Measurements from ENCODE around the gene COPS7A.
"Not testable (repeated sequence)": the region's sequence is repeated elsewhere in the genome, so short reads cannot be mapped to it uniquely, and the experiment has no call there.

The COPS7A gene

DNA sequence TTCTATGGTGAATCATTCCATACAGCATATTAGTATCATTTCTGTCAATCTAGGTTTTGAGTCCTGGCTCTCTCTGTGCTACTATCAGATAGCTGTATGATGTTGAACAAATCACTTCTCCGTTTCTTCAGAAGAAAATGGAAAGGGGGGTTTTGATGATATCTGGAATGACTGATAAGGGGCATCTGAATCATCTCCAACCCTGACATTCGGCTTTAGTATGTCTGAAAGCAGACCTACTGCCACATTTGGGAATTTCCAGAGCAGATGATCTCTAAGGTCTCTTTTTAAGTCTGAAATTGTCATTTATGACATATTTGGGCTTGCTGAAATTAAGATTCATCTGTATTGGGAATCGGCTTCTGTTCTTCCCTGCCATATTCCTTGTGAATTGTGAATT, 19.0 kb downstream of the COPS7A start:
- DNase-seq = no peak
- intact Hi-C loops (cut with DNase I) = no loop called here

DNA sequence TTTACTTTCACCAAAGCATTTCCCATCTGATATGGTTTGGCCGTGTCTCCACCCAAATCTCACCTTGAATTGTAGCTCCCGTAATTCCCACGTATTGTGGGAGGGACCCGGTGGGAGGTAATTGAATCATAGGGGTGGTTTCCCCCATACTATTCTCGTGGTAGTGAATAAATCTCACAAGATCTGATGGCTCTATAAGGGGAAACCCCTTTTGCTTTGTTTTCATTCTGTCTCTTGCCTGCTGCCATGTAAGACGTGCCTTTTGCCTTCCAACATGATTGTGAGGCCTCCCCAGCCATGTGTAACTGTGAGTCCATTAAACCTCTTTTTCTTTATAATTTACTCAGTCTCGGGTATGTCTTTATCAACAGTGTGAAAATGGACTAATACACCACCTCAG, 19.5 kb downstream of the COPS7A start:
- intact Hi-C loops (cut with DNase I); DNase-seq: not testable (repeated sequence)

DNA sequence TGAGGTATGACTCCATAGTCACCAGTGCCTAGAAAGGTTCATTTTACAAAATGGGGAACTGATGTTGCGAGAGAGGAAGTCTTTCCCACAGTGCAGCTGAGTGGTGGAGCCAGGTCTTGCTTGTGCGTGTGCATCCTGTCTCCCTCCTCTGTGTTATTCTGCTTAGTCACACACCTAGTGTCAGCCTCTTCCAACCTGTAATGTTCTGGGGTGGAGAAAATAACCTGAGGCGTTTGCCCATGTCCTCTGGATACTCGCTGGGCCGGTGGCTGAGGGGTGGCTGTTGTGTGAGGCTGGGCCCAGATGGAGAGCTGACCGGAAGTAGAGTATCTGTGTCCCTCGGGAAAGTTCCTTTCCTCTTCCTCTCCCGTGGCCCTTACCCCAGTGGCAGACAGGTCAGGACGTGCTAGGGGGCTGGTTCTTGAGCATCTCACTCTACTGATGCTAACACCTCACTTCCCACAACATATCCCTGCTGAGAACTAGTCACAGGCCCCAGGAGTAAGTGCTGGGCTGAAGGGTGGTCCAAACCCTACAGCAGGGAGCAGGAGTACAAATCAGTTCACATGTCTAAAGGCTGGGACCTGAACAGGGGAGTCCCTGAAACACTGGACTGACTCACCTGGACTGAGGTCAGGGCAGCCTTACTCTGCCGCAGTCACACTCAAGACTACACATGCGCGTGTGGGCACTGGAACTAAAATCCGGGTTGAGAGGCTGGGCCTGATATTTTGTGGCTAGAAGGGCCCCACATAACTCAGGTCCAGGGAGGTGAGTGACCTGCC, 22.1 kb downstream of the COPS7A start:
- intact Hi-C loops (cut with DNase I) = no loop called here
- DNase-seq = peak in 3 of 42 donors; percentile 14 to 46 (median 34)

DNA sequence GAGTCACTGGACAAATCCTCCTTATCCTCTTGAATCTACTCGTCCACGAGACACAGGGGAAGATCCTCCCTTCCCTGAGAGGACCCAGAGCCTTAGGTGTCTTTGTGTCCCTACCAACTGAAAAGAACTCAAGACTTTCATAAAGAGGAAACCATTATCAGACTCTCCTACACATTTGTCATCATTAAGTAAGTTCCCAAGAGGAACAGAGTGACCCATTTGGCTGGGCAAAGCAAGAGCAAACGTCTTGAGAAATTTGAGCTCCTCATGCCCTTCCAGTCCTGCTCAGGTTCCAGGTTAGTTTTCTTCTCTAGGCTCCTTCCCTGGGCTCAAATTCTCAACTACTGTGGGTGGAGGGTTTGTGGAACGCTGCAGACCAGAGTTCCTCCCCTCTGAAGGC, 23.4 kb downstream of the COPS7A start:
- no peak for DNase-seq
- intact Hi-C loops (cut with DNase I) = no loop called here

DNA sequence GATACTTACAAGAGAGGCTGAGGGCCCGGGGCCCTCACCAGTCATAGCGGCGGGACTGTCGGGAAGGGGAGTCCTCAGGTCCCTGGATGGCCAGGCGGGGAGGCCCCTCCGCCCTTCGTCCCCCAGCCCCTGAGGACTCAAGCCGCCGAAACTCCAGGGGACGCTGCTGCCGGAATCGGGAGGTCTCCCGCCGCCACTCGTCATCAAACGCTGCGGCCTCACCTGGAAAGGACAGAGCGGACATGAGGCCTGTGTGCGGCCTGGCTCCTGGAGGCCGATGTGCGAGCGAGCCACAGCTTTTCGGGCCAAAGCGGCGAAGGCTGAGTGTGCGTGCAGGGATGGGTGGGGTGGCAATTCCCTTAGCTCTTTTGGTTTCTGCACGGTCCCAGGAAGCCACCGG, 24.9 kb downstream of the COPS7A start:
- DNase-seq = no peak
- intact Hi-C loops (cut with DNase I) = no loop called here

DNA sequence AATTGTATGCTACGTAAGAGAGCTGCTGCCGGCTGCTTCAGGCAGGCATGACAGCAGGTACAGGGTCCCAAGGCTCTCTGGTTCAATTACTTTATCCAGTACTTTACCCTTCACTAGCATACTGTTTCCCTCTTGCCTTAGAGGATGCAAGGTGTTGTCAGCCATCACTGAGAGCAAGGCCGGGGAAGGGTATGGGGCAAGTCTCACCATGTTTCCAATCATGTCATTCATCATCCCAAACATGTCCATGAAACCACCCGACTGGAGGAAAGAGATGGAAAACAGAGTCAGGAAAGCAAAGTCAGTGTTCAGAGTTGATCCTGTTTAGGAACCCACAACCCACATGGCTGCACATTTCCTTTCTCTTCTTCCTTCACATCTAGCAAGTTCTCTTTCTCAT, 26.7 kb downstream of the COPS7A start:
- intact Hi-C loops (cut with DNase I) = loop anchor here (5.0 kb wide), 1 partner anchor 77 kb away; the partner anchor contains the start of gene P3H3
- DNase-seq = no peak

DNA sequence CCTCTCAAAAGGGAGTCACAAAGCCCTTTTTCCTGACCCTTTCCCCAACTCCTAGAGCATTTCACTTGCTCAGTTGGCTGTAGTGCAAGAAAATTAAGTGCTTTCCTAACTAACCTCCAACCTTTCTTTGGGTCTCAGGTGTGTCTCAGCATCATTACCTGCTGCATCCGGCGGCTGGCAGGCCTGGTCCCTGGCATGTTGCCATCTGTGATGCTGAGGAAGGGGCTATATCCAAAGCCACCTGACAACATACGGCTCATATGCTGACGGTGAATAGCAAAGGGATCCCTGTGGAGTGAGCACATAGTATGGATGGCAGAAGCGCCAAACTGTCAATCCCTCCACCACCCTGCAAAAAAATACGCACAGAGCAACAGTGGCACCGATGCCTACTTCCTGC, 27.9 kb downstream of the COPS7A start:
- no peak for DNase-seq
- intact Hi-C loops (cut with DNase I) = loop anchor here (5.0 kb wide), 1 partner anchor 76 kb away; the partner anchor contains the start of gene P3H3

DNA sequence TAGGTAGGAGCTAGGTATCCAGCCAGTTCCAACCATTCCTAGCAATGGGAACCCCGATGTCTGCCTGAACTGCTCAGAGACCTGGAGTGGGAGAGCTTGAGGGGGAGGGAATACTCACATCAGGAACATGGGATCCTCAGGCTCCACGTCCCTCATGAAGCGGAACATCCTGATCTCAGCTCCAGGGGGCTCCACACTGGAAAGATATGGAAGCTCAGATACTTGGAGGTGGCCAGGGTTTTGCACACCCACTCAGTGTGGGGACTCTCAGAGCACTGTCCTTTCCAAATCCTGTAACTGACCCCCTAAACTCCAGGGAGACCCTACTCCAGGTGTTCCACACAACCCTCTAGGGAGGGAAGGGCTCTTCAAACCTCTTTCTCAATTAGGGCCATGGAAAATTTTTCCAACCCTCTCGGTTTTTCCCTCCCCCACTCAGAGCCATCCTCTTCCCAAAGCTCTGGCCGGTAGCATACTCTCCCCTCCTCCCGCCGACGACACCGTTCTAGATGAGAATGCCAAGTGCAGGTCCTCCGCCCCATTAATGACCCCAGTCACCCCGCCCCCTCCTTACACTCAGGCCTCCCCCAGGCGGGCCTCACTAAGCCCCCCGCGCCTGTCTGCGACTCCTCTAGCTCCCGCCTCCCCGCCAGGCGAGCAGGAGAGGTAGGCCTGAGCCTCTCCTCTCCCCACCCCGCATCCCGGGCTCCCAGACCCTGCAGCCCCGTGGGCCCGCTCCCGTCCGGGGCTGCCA, 28.5 kb downstream of the COPS7A start:
- intact Hi-C loops (cut with DNase I) = loop anchor here (5.0 kb wide), 1 partner anchor 75 kb away; the partner anchor contains the start of gene P3H3
- peak in 40 of 42 donors; percentile 21 to 87 (median 56) for DNase-seq

DNA sequence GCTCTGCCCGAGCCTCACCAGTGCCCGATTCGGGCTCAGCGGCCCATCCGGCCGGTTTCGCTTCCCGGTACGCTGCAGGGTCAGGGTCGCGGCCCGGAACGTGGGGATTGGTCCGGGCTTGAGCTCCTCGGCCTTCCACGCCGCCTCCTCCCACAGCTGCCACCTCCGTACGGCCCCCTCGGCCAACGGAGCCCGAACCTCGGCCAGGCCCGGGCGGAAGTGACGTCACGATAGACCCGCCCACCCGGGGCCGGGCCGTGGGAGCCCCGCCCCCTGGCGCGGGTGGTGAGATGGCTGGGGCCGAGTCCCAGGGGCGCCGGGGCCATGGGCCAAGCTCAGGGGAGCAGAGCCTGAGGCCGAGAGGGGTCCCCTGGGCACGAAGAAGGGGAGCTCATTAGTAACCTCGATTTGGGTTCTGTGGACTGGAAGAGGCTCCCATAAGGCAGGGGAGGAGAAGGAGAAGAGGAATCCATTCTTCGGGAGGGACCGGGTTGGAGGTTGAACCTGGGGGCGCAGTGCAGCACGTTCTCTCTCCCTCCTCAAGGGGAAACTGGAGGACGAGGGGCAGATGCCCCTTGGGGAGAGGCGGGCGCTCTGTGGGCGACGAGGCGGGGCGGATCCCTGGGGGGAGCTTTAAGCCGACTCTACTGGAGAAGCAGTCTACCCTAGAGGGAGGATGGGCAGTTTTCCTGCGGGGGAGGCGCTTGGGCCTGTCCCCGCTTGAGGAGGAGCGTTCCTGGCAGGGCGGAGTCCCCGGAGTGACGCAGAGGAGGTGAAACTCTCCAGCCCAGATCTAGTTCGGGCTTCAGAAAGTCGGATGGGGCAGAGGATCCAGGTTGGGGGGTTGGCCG, 29.3 kb downstream of the COPS7A start, which contains the start of gene MLF2:
TSS of gene MLF2 (minus strand) at position 221 of the 851 bp plus-strand sequence. CDS start 807 bp downstream, outside the sequence.
- intact Hi-C loops (cut with DNase I) = loop anchor here (1.0 to 5.0 kb wide), 2 partner anchors 26 to 74 kb away; partner anchors contain the start of gene P3H3
- peak; percentile 95 to 99 (median 97) for DNase-seq

DNA sequence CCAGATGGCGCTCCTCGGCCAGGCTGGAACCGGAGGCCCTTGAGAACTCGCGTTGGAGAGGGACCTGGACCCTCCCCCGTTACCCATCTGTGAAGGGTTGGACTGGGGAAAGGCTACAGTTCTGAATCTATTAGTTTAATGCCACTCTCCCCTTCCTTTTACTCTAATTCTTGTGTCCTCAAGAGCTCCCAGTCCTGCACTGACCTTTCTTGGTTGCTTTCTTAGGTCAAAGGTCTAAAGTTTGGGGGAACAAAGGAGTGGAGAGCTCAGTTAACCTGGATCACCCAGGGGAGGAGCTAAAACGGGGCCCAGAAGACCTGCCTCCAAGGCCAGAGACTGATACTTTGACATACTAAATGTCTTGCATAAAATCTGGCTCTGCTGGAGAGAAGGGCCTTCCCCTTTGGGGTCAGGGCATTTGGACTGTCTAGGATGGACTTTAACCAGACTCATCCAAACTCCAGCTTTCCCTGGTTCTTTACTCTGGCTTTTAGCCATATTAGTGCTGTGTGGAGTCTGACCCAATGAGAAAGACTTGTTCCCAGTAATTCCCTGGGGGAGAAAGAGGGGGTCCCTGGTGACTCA, 30.0 kb downstream of the COPS7A start:
- intact Hi-C loops (cut with DNase I) = loop anchor here (1.0 to 5.0 kb wide), 2 partner anchors 25 to 73 kb away; partner anchors contain the start of gene P3H3
- no peak for DNase-seq

DNA sequence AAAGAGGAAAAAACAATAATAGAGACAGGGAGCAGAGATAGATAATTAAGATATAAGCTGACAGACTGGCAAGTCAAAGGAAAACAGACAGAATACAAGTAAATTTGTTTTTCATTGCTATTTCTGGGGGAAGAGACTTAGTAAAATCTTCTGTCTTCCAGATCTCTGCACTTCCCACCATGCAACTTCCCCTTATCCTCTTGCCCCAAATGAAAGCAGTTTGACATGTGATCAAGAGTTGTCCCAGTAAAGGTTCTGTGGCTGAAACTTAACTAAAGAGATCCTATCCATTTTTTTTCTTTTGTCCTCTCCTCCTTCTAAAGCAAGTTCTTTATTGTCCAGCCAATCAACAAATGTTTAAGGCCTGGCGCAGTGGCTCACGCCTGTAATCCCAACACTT, 30.6 kb downstream of the COPS7A start:
- intact Hi-C loops (cut with DNase I) = loop anchor here (5.0 kb wide), 1 partner anchor 73 kb away; the partner anchor contains the start of gene P3H3
- DNase-seq = no peak

DNA sequence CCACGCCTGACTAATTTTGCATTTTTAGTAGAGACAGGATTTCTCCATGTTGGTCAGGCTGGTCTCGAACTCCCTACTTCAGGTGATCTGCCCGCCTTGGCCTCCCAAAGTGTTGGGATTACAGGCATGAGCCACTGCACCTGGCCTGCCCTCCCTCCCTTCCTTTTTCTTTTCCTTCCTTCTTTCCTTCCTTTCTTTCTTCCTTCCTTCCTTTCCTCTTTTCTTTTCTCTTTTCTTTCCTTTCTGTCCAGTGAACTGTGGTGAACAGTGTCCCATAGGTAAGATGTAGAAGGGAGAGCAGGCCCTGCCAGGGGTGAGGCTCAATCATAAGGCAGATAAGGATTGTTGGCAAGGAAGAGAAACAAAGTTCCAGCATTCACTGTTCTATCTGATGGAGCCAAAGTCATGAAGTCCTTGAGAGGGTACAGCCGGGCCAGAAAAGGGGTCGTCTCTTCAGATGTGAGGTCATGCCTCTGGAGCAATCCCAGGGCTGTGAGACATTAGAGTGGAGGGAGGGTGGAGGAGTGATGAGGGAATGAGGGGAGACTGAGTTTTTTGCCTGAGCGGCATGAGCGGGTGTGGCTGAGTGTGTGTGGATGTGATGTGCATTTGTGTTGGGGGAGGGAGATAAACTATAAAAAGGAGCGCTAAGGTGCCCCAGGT, 33.3 kb downstream of the COPS7A start:
- no peak for DNase-seq
- intact Hi-C loops (cut with DNase I) = no loop called here

DNA sequence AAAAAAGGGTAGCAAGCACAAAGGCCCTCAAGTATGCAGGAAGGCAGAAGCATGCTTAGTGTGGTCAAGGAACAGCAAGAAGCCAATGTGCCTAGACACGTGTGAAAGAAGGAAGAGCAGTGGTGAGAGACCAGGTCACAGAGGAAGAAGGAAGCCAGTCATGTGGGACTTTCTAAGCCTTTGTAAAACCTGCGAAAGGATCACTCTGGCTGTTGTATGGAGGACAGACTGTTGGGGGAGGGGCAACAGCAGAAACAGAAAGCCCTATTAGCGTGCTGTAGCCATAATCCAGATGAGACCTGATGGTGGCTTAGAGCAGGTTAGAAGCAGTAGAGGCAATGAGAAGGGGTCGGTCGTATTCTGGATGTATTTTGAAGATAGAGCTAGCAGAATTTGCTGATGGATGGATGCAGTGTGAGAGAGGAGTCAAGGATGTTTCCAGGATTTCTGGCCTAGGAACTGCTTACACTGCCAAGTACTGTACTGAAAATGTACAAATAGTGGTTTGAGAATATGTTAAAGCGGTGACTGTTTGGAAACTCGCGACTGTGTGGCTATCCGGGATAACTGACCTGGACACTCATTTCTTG, 34.8 kb downstream of the COPS7A start:
- intact Hi-C loops (cut with DNase I) = no loop called here
- DNase-seq = no peak

DNA sequence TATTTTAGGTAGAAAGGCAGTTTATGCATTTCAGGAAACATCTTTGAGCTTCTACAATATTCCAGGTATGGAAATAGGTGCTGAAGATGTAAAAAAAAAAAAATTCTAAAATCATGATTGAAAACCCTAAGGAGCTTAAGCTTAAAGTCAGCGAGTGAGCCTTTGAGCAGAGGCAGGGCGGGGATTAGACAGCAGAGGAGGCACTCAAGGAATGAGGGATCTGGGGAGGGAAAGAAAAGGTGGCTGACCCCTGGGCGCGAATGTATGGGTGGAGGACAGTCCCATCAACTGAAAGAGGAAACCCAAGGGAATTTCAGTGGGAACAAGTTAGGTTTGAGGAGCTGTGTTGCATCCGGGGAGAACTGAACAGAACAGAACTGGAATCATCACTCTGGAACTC, 35.9 kb downstream of the COPS7A start:
- intact Hi-C loops (cut with DNase I) = no loop called here
- DNase-seq = no peak

DNA sequence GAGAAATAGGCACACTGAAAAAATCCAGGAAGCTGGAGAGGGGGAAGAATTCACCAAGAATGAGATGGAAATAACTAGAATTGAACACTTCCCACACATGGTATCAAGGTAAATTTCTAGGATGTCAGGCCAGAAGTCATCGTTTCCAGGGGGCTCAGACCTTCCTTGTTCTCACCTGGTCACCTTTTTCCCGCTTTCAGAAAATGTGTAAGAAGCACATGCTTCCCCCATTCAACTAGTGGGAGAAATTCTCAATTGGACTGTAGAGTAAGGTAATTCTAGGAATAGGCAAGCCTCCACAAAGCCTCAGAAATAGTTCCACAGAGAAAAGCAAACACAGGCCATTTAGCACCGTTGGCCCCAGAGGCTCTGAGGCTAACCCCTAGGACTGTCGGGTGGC, 39.5 kb downstream of the COPS7A start:
- intact Hi-C loops (cut with DNase I) = no loop called here

DNA sequence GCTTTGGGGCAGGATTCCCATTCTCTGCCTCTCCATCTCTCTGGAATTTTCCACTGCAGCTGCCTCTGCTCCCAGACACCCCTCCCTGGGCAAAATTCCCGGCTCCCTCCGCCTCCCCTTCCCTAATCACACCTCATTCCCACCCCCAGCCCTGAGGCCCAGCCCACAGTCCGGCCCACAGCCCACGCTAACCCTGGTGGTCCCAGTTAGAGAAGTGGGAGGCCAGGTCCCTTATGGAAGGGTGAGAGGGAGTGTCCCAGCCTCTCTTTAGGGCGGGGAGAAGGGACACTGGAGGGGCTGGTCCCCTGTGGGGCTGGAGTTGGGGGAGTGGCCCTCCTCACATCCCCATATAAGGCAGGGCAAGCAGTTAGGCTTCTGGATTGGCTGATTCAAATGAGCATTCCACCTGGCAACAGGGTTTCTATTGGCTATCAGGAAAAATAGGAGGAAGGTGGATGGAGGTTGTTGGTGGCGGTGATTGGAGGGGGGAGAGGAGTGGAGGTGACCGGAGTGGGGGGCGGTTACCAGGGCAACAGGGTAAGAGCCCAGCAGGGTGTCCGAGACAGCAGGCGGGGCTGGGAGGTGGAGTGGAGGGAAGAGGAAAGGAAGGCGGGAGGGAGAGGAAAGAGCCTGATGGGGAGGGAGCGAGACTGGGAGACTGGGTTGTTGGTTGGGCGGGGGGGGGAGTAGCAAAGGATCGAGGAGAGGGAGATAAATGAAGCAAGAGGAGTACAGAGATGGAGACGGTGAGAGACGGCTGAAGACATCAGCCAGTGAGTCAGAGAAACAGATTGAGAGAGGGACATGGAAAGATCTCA, 40.4 kb downstream of the COPS7A start:
- intact Hi-C loops (cut with DNase I) = no loop called here
- DNase-seq = peak; percentile 64 to 96 (median 86)

More for the DNA sequence above, 39.5 kb downstream of the COPS7A start:
- DNase-seq = no peak
